ENCODE measurements around the gene FIBCD1. TPM values are rescaled to one million over a fixed set of nuclear protein-coding genes. Genes with fewer than 3 reads are reported as not detected.

The FIBCD1 gene
- total RNA-seq, 6 experiments from 2014 or later = not detected

DNA sequence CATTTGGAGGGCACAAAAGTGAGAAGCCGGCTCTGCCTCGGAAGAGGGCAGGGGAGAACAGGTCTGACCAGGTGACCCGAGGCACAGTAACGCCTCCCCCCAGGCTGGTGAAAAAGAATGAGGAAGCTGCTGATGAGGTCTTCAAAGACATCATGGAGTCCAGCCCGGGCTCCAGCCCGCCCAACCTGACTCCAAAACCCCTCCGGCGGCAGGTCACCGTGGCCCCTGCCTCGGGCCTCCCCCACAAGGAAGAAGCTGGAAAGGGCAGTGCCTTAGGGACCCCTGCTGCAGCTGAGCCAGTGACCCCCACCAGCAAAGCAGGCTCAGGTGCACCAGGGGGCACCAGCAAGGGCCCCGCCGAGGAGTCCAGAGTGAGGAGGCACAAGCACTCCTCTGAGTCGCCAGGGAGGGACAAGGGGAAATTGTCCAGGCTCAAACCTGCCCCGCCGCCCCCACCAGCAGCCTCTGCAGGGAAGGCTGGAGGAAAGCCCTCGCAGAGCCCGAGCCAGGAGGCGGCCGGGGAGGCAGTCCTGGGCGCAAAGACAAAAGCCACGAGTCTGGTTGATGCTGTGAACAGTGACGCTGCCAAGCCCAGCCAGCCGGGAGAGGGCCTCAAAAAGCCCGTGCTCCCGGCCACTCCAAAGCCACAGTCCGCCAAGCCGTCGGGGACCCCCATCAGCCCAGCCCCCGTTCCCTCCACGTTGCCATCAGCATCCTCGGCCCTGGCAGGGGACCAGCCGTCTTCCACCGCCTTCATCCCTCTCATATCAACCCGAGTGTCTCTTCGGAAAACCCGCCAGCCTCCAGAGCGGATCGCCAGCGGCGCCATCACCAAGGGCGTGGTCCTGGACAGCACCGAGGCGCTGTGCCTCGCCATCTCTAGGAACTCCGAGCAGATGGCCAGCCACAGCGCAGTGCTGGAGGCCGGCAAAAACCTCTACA, 54.2 kb downstream of the FIBCD1 start:
- intact Hi-C loops (cut with DNase I) = no loop called here
- ATAC-seq = no peak

DNA sequence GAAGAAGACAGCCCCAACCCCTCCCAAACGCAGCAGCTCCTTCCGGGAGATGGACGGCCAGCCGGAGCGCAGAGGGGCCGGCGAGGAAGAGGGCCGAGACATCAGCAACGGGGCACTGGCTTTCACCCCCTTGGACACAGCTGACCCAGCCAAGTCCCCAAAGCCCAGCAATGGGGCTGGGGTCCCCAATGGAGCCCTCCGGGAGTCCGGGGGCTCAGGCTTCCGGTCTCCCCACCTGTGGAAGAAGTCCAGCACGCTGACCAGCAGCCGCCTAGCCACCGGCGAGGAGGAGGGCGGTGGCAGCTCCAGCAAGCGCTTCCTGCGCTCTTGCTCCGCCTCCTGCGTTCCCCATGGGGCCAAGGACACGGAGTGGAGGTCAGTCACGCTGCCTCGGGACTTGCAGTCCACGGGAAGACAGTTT, 54.9 kb downstream of the FIBCD1 start:
- no peaks in the 10 kb centered on the region for H3K4me1 ChIP-seq
- TF ChIP-seq, protein P1, sequence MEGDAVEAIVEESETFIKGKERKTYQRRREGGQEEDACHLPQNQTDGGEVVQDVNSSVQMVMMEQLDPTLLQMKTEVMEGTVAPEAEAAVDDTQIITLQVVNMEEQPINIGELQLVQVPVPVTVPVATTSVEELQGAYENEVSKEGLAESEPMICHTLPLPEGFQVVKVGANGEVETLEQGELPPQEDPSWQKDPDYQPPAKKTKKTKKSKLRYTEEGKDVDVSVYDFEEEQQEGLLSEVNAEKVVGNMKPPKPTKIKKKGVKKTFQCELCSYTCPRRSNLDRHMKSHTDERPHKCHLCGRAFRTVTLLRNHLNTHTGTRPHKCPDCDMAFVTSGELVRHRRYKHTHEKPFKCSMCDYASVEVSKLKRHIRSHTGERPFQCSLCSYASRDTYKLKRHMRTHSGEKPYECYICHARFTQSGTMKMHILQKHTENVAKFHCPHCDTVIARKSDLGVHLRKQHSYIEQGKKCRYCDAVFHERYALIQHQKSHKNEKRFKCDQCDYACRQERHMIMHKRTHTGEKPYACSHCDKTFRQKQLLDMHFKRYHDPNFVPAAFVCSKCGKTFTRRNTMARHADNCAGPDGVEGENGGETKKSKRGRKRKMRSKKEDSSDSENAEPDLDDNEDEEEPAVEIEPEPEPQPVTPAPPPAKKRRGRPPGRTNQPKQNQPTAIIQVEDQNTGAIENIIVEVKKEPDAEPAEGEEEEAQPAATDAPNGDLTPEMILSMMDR (IDR thresholded peaks at IDR 0.05) = no peak
- TF ChIP-seq POLR2A (IDR thresholded peaks at IDR 0.05) = no peak
- H3K27me3 ChIP-seq = no peaks in the 10 kb centered on the region
- H3K27ac ChIP-seq = no peak overlapping the region
- peaks cover 0 to 68% (median 41%) of the 10 kb centered on the region in 4 donors for H3K36me3 ChIP-seq
- no peak for DNase-seq
- H3K4me3 ChIP-seq = no peak overlapping the region
- H3K9me3 ChIP-seq = no peaks in the 10 kb centered on the region
- intact Hi-C loops (cut with DNase I) = no loop called here
- no peak for ATAC-seq
- 100% methylated on average over 2 of the region's 25 CpGs for WGBS (ENCODE audit: insufficient coverage, low coverage, low lambda C conversion rate, missing lambda C conversion rate)

More for the DNA sequence above, 54.2 kb downstream of the FIBCD1 start:
- DNase-seq = no peak
- no peak overlapping the region for H3K4me3 ChIP-seq
- no peaks in the 10 kb centered on the region for H3K27me3 ChIP-seq
- WGBS (ENCODE audit: insufficient coverage, low coverage, low lambda C conversion rate, missing lambda C conversion rate) = 96% methylated on average over 5 of the region's 47 CpGs
- no peak overlapping the region for H3K27ac ChIP-seq
- H3K36me3 ChIP-seq = peaks cover 0 to 62% (median 38%) of the 10 kb centered on the region in 4 donors
- H3K9me3 ChIP-seq = no peaks in the 10 kb centered on the region
- TF ChIP-seq, protein P1 (IDR thresholded peaks at IDR 0.05) = no peak
- TF ChIP-seq POLR2A (IDR thresholded peaks at IDR 0.05) = no peak
- no peaks in the 10 kb centered on the region for H3K4me1 ChIP-seq

DNA sequence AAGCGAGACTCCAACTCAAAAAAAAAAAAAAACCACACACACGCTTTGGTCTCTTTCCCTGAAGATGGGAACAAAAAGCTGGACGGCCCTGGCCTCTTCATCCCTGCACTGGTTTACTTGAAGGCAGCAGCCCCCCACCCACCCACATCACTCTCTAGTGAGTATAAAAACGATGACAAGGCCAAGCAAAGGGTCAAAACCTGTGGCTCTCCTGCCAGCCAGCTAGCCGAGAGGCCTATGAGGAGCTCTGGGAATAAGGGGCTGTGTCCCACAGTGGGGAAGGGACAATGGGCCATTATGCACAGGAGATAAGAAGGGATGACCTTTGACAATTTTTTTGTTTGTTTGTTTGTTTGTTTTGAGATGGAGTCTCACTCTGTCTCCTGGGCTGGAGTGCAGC, 55.6 kb downstream of the FIBCD1 start:
- 67% methylated on average over 3 of the region's 5 CpGs for WGBS (ENCODE audit: insufficient coverage, low coverage, low lambda C conversion rate, missing lambda C conversion rate)
- no peak for TF ChIP-seq POLR2A (IDR thresholded peaks at IDR 0.05)
- TF ChIP-seq, protein P1 (IDR thresholded peaks at IDR 0.05) = no peak
- DNase-seq (no peak), ATAC-seq (no peak)
- no peak overlapping the region for H3K4me3 ChIP-seq
- no peaks in the 10 kb centered on the region for H3K27me3 ChIP-seq
- H3K4me1 ChIP-seq = no peaks in the 10 kb centered on the region
- intact Hi-C loops (cut with DNase I) = no loop called here
- no peaks in the 10 kb centered on the region for H3K9me3 ChIP-seq
- H3K36me3 ChIP-seq = peaks cover 0 to 69% (median 40%) of the 10 kb centered on the region in 4 donors
- no peak overlapping the region for H3K27ac ChIP-seq

DNA sequence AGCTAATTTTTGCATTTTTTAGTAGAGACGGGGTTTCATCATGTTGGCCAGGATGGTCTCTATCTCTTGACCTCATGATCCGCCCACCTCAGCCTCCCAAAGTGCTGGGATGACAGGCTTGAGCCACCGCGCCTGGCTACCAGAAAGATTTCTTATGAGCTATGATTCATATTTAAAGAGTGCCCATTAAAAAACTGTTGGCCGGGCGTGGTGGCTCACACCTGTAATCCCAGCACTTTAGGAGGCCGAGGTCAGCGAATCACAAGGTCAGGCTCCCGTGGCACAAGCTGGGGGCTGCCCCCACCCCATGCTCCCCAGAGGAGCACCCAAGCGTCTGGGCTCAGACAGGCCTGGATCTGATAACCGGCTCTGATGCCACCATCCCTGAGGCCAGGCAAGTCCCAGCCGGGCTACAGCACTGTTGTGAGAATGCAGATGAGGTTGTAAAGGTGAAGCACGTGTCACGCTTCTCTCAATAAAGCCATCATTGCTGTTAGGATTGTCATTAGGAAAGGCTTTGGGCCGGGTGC, 56.3 kb downstream of the FIBCD1 start:
- H3K9me3 ChIP-seq = no peaks in the 10 kb centered on the region
- 86% methylated on average over 7 of the region's 15 CpGs for WGBS (ENCODE audit: insufficient coverage, low coverage, low lambda C conversion rate, missing lambda C conversion rate)
- H3K4me1 ChIP-seq = no peaks in the 10 kb centered on the region
- H3K27ac ChIP-seq = no peak overlapping the region
- no peak for ATAC-seq
- TF ChIP-seq, protein P1 (IDR thresholded peaks at IDR 0.05) = no peak
- no peak for TF ChIP-seq POLR2A (IDR thresholded peaks at IDR 0.05)
- no peaks in the 10 kb centered on the region for H3K27me3 ChIP-seq
- peaks cover 0 to 70% (median 37%) of the 10 kb centered on the region in 4 donors for H3K36me3 ChIP-seq
- intact Hi-C loops (cut with DNase I) = no loop called here
- no peak overlapping the region for H3K4me3 ChIP-seq
- DNase-seq = no peak
